Naive thymus-derived CD8-positive, alpha-beta T cell (primary cell): Measurements from ENCODE around the gene GGT1. TPM values are rescaled to one million over a fixed set of nuclear protein-coding genes. Genes with fewer than 3 reads are reported as not detected.

Source experiments
- polyA plus RNA-seq, 3 donors: library from polyadenylated mRNA; unstranded; fragments of 300-500 nt; fragmentation: Illumina TruSeq; gene quantifications; one replicate each; pipeline ENCODE4 v1.2.3, GENCODE V29; 2021
- total RNA-seq, 8 experiments: library from RNA in 2 of 8; stranded (reverse) in 2 of 8; gene quantifications; one replicate each; pipeline ENCODE4 v1.2.3 and lab custom pipeline; 2021 to 2026

GGT1 gene
- total and polyA plus RNA-seq, 5 experiments from 2014 or later, result 0.79 to 21.1 (median 7.8) TPM; not detected in 1

Other genes with a start within 250 kb of the GGT1 start
- 10 to 100 TPM; 29.2 to 34.6 TPM for gene ADORA2A, start 175.6 kb upstream of the GGT1 start, total RNA-seq
- gene ADORA2A, start 175.6 kb upstream of the GGT1 start, polyA plus RNA-seq, result 100 to 1,000 TPM in 1 of 3 donors, 10 to 100 TPM in 2; 58.7 to 105 (median 80.7) TPM
- gene UPB1, start 107.9 kb upstream of the GGT1 start, total RNA-seq, result under 1 TPM; 0.85 to 0.86 TPM
- gene UPB1, start 107.9 kb upstream of the GGT1 start, polyA plus RNA-seq, result under 1 TPM in 2 of 3 donors, not detected in 1; 0.06 to 0.18 TPM
- gene GUCD1, start 48.1 kb upstream of the GGT1 start, total RNA-seq, result 10 to 100 TPM; 67.2 to 69.2 TPM
- 10 to 100 TPM; 27.8 to 42.6 (median 32.3) TPM for gene GUCD1, start 48.1 kb upstream of the GGT1 start, polyA plus RNA-seq
- gene SNRPD3, start 47.2 kb upstream of the GGT1 start, total RNA-seq, result 10 to 100 TPM; 81.8 to 83.9 TPM
- gene SNRPD3, start 47.2 kb upstream of the GGT1 start, polyA plus RNA-seq, result 100 to 1,000 TPM in 1 of 3 donors, 10 to 100 TPM in 2; 95.6 to 103 (median 97.9) TPM
- gene LRRC75B, start 10.1 kb upstream of the GGT1 start, total RNA-seq, result not detected
- under 1 TPM in 2 of 3 donors, not detected in 1; 0.15 to 0.16 TPM for gene LRRC75B, start 10.1 kb upstream of the GGT1 start, polyA plus RNA-seq
- not detected for gene PIWIL3, start 171.5 kb downstream of the GGT1 start, total RNA-seq
- gene PIWIL3, start 171.5 kb downstream of the GGT1 start, polyA plus RNA-seq, result not detected
- under 1 TPM; 0.70 to 0.82 TPM for gene SGSM1, start 203.0 kb downstream of the GGT1 start, total RNA-seq
- gene SGSM1, start 203.0 kb downstream of the GGT1 start, polyA plus RNA-seq, result under 1 TPM in 2 of 3 donors, not detected in 1; 0.07 to 0.32 TPM